GM10248 (cell line): ENCODE measurements around the gene S1PR1.

Experiments
- CTCF ChIA-PET: fragments of 300-600 bp; sonication (Branson Sonifier 250); formaldehyde crosslinking; extraction: SDS; loops from one replicate; lab custom pipeline; 2021; ENCODE audit warnings: antibody characterized with exemption; lab: Yijun Ruan, JAX
- POLR2A ChIA-PET: fragments of 350-650 bp; sonication (Branson Sonifier 250); formaldehyde crosslinking; extraction: SDS; loops from one replicate; lab custom pipeline; 2020; ENCODE audit warnings: antibody characterized with exemption; lab: Yijun Ruan, JAX
- DNase-seq: peaks from one replicate; pipeline ENCODE4 v3.0.0; 2012; ENCODE audit errors: extremely low spot score
- TF ChIP-seq, protein P1 (sequence below): IDR thresholded peaks from 2 replicates; pipeline ENCODE4 v1.5.1; 2012; ENCODE audit warnings: mild to moderate bottlenecking, low read depth; ENCODE audit errors: extremely low read depth, missing control alignments, control extremely low read depth

The S1PR1 gene

DNA sequence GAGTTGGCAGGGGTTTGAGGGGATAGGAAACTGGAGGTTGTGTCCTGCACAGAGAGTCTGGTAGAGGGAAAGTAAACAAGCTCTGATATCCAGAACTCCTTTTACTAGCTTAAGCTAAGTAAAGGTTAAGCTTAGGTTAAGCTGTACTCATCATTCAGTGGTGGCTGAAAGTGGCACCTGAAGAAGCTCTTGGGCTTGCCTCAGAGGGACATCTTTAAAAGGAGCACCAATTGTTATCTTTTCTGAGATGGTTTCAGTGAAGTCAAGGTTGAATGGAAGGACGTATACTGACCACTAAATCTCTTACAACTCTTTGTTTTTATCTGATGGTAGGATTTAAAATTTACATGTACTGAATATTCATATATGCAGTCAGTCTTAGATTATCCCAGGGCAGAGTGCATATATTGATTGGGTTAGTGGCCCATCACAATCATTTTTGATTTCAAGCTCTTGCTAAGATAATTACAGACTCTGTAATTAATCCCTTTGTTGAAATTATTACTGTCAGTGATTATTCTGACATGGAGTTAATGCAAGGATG is 43.3 kb downstream of the S1PR1 start:
- no peak for DNase-seq
- CTCF ChIA-PET: interaction anchor here (0.7 to 5.6 kb wide), 9 partner anchors 10 to 339 kb away, joined by 3 to 69 read pairs (median 4); no protein-coding TSS in a partner anchor
- POLR2A ChIA-PET: no interaction called here
- TF ChIP-seq, protein P1, sequence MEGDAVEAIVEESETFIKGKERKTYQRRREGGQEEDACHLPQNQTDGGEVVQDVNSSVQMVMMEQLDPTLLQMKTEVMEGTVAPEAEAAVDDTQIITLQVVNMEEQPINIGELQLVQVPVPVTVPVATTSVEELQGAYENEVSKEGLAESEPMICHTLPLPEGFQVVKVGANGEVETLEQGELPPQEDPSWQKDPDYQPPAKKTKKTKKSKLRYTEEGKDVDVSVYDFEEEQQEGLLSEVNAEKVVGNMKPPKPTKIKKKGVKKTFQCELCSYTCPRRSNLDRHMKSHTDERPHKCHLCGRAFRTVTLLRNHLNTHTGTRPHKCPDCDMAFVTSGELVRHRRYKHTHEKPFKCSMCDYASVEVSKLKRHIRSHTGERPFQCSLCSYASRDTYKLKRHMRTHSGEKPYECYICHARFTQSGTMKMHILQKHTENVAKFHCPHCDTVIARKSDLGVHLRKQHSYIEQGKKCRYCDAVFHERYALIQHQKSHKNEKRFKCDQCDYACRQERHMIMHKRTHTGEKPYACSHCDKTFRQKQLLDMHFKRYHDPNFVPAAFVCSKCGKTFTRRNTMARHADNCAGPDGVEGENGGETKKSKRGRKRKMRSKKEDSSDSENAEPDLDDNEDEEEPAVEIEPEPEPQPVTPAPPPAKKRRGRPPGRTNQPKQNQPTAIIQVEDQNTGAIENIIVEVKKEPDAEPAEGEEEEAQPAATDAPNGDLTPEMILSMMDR: no peak

DNA sequence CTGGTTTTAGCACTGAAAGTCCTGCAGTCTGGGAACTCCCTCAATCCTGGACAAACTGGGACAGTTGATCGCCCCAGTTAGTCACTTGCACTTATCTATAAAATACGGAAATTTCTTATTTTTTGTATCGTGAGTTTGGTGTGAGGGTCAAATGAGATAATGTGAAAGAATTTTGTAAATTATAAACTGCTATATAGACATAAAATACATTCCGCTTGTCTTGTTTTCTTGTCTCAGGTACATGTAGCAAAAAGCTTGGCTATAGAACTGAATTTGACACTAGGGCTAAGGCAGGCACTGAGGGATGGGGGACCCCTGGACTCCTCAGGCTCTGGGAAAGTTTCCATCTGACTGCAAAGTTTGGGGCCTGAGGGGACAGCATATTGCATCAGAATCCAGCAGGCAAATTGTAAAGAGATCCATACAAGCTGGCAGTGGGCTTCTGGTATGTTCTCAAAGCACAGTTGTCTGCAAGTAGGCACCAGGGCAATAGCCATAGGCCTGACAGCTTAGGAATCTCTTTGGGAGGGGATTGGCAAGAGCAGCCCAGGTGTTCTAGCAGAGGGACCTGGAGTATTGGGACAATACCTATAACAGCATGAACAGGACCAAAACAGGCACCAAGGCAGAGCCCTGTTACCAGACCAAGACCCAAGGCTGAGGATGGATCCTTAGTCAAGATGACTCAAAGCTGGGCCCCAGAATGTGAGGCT is 44.3 kb downstream of the S1PR1 start:
- CTCF ChIA-PET: interaction anchor here (0.7 to 5.6 kb wide), 9 partner anchors 9 to 360 kb away, joined by 3 to 69 read pairs (median 5); no protein-coding TSS in a partner anchor

DNA sequence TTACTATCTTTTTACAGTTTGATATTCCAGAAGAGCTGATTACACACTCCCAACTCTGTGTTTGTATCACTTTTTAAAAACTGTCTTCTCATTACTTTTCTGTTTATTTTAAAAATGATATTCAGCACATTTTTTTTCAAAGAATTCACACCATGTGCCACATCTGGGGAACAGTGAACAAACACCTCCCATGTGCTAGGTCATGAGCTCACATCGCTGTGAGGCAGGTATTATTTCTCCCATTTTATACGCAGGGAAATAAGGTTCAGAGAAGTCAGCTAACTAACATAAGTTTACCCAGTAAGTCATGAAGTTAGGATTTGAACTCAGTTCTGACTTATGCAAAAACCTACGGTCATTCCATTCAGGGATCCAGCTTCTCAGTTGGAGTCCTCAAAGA is 44.9 kb downstream of the S1PR1 start:
- POLR2A ChIA-PET: no interaction called here
- CTCF ChIA-PET: interaction anchor here (1.0 to 5.6 kb wide), 7 partner anchors 8 to 360 kb away, joined by 3 to 69 read pairs (median 5); no protein-coding TSS in a partner anchor
- TF ChIP-seq, protein P1: no peak
- no peak for DNase-seq

More for the DNA sequence above, 44.3 kb downstream of the S1PR1 start:
- TF ChIP-seq, protein P1: no peak
- POLR2A ChIA-PET: no interaction called here
- DNase-seq: no peak

DNA sequence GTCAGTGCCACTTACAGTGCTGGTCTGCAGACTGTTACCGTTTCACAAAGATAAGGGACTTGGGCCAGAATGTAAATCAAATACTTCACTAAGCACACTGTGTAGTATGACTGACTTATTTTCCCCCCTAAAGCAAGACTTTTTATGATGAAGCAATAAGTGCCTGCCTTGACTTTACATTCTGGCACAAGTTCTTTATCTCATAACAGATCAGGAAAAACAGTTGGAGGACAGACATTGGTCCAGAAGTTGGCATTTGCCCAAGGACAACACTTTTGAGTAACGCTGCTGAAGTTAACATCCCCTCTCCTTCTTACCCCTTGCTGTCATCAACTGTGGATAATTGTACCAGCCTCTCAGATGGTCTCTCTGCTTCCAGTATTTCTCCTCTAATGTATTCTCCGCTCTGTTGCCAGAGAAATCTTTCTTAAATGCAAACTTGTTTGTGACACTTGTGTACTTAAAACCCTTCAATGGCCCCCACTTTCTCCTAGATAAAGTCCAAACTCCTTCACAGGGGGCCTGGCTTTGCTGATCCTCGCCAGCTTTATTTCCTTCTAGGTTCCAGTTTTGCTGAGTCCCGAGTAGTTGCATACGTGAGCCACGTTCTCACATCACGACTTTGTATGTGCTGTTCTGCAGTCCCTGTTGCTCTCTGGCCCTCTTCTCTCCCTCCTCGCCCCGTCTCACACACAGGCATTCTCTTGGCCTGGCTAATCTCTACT is 45.7 kb downstream of the S1PR1 start:
- DNase-seq: no peak
- CTCF ChIA-PET: interaction anchor here (1.0 to 5.6 kb wide), 4 partner anchors 8 to 361 kb away, joined by 5 to 69 read pairs (median 15); no protein-coding TSS in a partner anchor
- POLR2A ChIA-PET: no interaction called here
- TF ChIP-seq, protein P1: no peak

DNA sequence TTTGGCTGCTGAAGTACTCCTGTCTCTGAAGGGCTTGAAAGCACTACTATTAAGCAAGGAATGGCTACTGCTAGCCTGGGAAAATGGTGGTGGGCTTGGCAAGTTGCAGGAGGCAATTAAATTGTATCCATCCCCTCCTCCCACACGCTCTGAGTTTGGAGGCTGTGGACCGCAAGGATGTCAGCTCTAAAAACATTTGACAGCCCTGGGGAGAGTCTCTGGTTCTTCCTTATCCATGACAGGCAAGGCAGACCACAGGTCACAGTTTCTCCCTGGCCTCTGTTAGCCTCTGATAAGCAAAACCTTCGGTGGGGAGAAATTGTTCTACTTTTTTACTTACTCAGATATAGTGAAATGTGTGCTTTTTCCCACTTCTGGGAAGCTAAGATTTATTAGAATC is 46.6 kb downstream of the S1PR1 start:
- CTCF ChIA-PET: interaction anchor here (1.3 to 8.8 kb wide), 2 partner anchors 9 to 44 kb away, joined by 4 to 61 read pairs; partner anchors contain the start of gene S1PR1
- TF ChIP-seq, protein P1: no peak
- POLR2A ChIA-PET: no interaction called here
- DNase-seq: no peak

DNA sequence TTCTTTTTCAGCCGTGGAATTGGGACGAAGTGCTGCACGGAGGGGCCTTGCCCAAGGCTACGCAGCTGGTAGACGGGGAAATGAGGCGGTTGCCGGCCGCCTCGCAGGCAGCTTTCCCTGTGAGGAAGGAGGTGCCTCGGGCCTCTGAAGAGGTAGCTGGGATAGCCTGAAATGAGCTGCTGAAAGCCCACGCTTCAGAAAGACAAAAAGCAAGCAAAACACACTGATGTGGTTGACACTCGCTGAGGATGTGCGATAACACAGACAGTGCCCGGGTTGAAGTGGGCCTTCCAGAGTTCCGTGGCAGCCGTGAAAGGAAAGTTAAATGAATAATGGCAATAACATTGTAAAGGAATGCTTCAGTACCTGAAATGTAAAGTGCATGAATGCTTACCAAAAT is 47.2 kb downstream of the S1PR1 start:
- DNase-seq: no peak
- TF ChIP-seq, protein P1: no peak
- CTCF ChIA-PET: interaction anchor here (1.3 to 11.9 kb wide), 3 partner anchors 9 to 45 kb away, joined by 4 to 175 read pairs (median 61); partner anchors contain the start of gene S1PR1
- POLR2A ChIA-PET: no interaction called here
